Measurements from ENCODE around the gene TFEB.

The TFEB gene

GRCh38 chr6:41723530-41724227 is 11.7 kb downstream of the TFEB start:
- no peak for DNase-seq (ENCODE audit: low read depth in 3 of 3)

GRCh38 chr6:41722969-41723529 is 12.4 kb downstream of the TFEB start:
- DNase-seq (ENCODE audit: low read depth in 3 of 3): no peak

- no peak for DNase-seq (ENCODE audit: low read depth in 3 of 3)
These were observed 14.0 kb downstream of the TFEB start for GRCh38 chr6:41721414-41721813.

GRCh38 chr6:41720783-41721182 is 14.6 kb downstream of the TFEB start:
- no peak for DNase-seq (ENCODE audit: low read depth in 3 of 3)

- DNase-seq (ENCODE audit: low read depth in 3 of 3): no peak
These were observed 15.2 kb downstream of the TFEB start for GRCh38 chr6:41720262-41720620.

GRCh38 chr6:41719436-41720261 is 15.8 kb downstream of the TFEB start:
- DNase-seq (ENCODE audit: low read depth in 3 of 3): no peak

GRCh38 chr6:41718828-41719227 is 16.6 kb downstream of the TFEB start:
- DNase-seq (ENCODE audit: low read depth in 3 of 3): no peak

- DNase-seq (ENCODE audit: low read depth in 3 of 3): no peak
These were observed 18.0 kb downstream of the TFEB start for GRCh38 chr6:41717392-41717736.

GRCh38 chr6:41716516-41717391 is 18.7 kb downstream of the TFEB start:
- DNase-seq (ENCODE audit: low read depth in 3 of 3): no peak

- no peak for DNase-seq (ENCODE audit: low read depth in 3 of 3)
These were observed 19.5 kb downstream of the TFEB start for GRCh38 chr6:41715795-41716515.

GRCh38 chr6:41714556-41715273 is 20.7 kb downstream of the TFEB start:
- no peak for DNase-seq (ENCODE audit: low read depth in 3 of 3)

- no peak for DNase-seq (ENCODE audit: low read depth in 3 of 3)
These were observed 21.6 kb downstream of the TFEB start for GRCh38 chr6:41713650-41714291.

GRCh38 chr6:41713159-41713649 is 22.2 kb downstream of the TFEB start:
- no peak for DNase-seq (ENCODE audit: low read depth in 3 of 3)

- no peak for DNase-seq (ENCODE audit: low read depth in 3 of 3)
These were observed 22.7 kb downstream of the TFEB start for GRCh38 chr6:41712651-41713103.

GRCh38 chr6:41711323-41712038 is 23.9 kb downstream of the TFEB start:
- no peak for DNase-seq (ENCODE audit: low read depth in 3 of 3)

- DNase-seq (ENCODE audit: low read depth in 3 of 3): no peak
These were observed 26.0 kb downstream of the TFEB start for GRCh38 chr6:41709375-41709774.

- no peak for DNase-seq (ENCODE audit: low read depth in 3 of 3)
These were observed 26.6 kb downstream of the TFEB start for GRCh38 chr6:41708856-41709255.

- peak in 2 of 3 experiments; percentile 5 to 26 for DNase-seq (ENCODE audit: low read depth in 3 of 3)
These were observed 27.7 kb downstream of the TFEB start for GRCh38 chr6:41707565-41708200.
